Measurements from ENCODE around the gene ZFPM1. TPM values are rescaled to one million over a fixed set of nuclear protein-coding genes. Genes with fewer than 3 reads are reported as not detected.

ZFPM1 gene
- total RNA-seq, 1 donor from 2014 or later, result 8.4 TPM

GRCh38 chr16:88458039-88458772, 5.1 kb downstream of the ZFPM1 start:
- ATAC-seq (no peak), DNase-seq (no peak)
- no peak overlapping the region for H3K4me3 ChIP-seq
- H3K27me3 ChIP-seq, result no peaks in the 10 kb centered on the region
- no peak overlapping the region for H3K27ac ChIP-seq
- no peak for TF ChIP-seq CTCF (IDR thresholded peaks at IDR 0.05)
- no peaks in the 10 kb centered on the region for H3K36me3 ChIP-seq
- peaks cover 22% of the 10 kb centered on the region for H3K4me1 ChIP-seq
- H3K9me3 ChIP-seq, result no peaks in the 10 kb centered on the region
- intact Hi-C loops (cut with DNase I), result no loop called here

GRCh38 chr16:88458773-88459235, 5.7 kb downstream of the ZFPM1 start:
- Histone ChIP-seq H3K4me3 (no peak overlapping the region), H3K36me3 (no peaks in the 10 kb centered on the region), H3K27me3 (no peaks in the 10 kb centered on the region), H3K9me3 (no peaks in the 10 kb centered on the region), H3K27ac (no peak overlapping the region), H3K4me1 (peaks cover 20% of the 10 kb centered on the region)
- intact Hi-C loops (cut with DNase I), result no loop called here
- TF ChIP-seq CTCF (IDR thresholded peaks at IDR 0.05), result no peak
- ATAC-seq, result no peak
- no peak for DNase-seq

- Histone ChIP-seq H3K4me1 (peaks cover 13% of the 10 kb centered on the region), H3K36me3 (no peaks in the 10 kb centered on the region), H3K27me3 (no peaks in the 10 kb centered on the region), H3K4me3 (no peak overlapping the region), H3K9me3 (no peaks in the 10 kb centered on the region), H3K27ac (no peak overlapping the region)
- intact Hi-C loops (cut with DNase I), result no loop called here
- ATAC-seq, result no peak
- no peak for DNase-seq
- TF ChIP-seq CTCF (IDR thresholded peaks at IDR 0.05), result no peak
Observed at GRCh38 chr16:88459366-88460073, 6.4 kb downstream of the ZFPM1 start.

- Histone ChIP-seq H3K36me3 (no peaks in the 10 kb centered on the region), H3K4me3 (no peak overlapping the region), H3K4me1 (peaks cover 12% of the 10 kb centered on the region), H3K27ac (no peak overlapping the region), H3K9me3 (no peaks in the 10 kb centered on the region), H3K27me3 (no peaks in the 10 kb centered on the region)
- DNase-seq (no peak), ATAC-seq (no peak)
- no peak for TF ChIP-seq CTCF (IDR thresholded peaks at IDR 0.05)
- intact Hi-C loops (cut with DNase I), result no loop called here
Observed at GRCh38 chr16:88460496-88461330, 7.6 kb downstream of the ZFPM1 start.

GRCh38 chr16:88461331-88462269, 8.5 kb downstream of the ZFPM1 start:
- Histone ChIP-seq H3K9me3 (no peaks in the 10 kb centered on the region), H3K27ac (no peak overlapping the region), H3K4me3 (no peak overlapping the region), H3K36me3 (no peaks in the 10 kb centered on the region), H3K4me1 (peaks cover 5% of the 10 kb centered on the region), H3K27me3 (no peaks in the 10 kb centered on the region)
- peak; percentile 27 for ATAC-seq
- TF ChIP-seq CTCF (IDR thresholded peaks at IDR 0.05), result no peak
- no peak for DNase-seq
- intact Hi-C loops (cut with DNase I), result no loop called here

Measured in upper lobe of right lung (tissue), 1 donor.